ENCODE data around the gene MYO9B. TPM values are rescaled to one million over a fixed set of nuclear protein-coding genes. Genes with fewer than 3 reads are reported as not detected.
"Not testable (repeated sequence)": the region's sequence is repeated elsewhere in the genome, so short reads cannot be mapped to it uniquely, and the experiment has no call there.

The MYO9B gene
- total RNA-seq, 1 donor from 2014 or later: 137 TPM

DNA sequence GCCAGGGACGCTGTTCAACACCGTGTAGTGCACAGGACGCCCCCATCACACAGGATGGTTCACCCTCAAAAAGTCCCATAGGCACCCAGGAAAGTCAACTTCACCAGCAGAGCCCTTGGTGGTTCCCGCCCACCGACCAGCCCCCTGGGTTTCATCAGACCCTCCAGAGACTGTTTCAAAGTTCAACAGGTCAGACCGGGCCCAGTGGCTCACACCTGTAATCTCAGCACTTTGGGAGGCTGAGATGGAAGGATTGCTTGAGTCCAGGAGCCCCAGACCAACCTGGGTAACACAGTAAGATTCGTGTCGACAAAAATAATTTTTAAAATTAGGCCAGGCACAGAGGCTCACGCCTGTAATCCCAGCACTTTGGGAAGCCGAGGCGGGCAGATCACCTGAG, 61.0 kb downstream of the MYO9B start:
- H3K4me1 ChIP-seq: peaks cover 45% of the 10 kb centered on the region
- TF ChIP-seq, protein P1, sequence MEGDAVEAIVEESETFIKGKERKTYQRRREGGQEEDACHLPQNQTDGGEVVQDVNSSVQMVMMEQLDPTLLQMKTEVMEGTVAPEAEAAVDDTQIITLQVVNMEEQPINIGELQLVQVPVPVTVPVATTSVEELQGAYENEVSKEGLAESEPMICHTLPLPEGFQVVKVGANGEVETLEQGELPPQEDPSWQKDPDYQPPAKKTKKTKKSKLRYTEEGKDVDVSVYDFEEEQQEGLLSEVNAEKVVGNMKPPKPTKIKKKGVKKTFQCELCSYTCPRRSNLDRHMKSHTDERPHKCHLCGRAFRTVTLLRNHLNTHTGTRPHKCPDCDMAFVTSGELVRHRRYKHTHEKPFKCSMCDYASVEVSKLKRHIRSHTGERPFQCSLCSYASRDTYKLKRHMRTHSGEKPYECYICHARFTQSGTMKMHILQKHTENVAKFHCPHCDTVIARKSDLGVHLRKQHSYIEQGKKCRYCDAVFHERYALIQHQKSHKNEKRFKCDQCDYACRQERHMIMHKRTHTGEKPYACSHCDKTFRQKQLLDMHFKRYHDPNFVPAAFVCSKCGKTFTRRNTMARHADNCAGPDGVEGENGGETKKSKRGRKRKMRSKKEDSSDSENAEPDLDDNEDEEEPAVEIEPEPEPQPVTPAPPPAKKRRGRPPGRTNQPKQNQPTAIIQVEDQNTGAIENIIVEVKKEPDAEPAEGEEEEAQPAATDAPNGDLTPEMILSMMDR (IDR thresholded peaks at IDR 0.05): no peak
- no peak for ATAC-seq
- intact Hi-C loops (cut with DNase I): no loop called here
- no peaks in the 10 kb centered on the region for H3K36me3 ChIP-seq
- no peak overlapping the region for H3K4me3 ChIP-seq
- DNase-seq: no peak
- peak overlapping the region; percentile 92 for H3K27ac ChIP-seq
- H3K9me3 ChIP-seq: no peaks in the 10 kb centered on the region
- H3K27me3 ChIP-seq: no peaks in the 10 kb centered on the region

GRCh38 chr19:17137417-17137816, 61.8 kb downstream of the MYO9B start:
- H3K27ac ChIP-seq: no peak overlapping the region
- intact Hi-C loops (cut with DNase I): no loop called here
- H3K9me3 ChIP-seq: no peaks in the 10 kb centered on the region
- TF ChIP-seq, protein P1 (IDR thresholded peaks at IDR 0.05): no peak
- DNase-seq (peak; percentile 74), ATAC-seq (peak; percentile 14)
- no peaks in the 10 kb centered on the region for H3K27me3 ChIP-seq
- H3K36me3 ChIP-seq: no peaks in the 10 kb centered on the region
- no peak overlapping the region for H3K4me3 ChIP-seq
- H3K4me1 ChIP-seq: peaks cover 45% of the 10 kb centered on the region

DNA sequence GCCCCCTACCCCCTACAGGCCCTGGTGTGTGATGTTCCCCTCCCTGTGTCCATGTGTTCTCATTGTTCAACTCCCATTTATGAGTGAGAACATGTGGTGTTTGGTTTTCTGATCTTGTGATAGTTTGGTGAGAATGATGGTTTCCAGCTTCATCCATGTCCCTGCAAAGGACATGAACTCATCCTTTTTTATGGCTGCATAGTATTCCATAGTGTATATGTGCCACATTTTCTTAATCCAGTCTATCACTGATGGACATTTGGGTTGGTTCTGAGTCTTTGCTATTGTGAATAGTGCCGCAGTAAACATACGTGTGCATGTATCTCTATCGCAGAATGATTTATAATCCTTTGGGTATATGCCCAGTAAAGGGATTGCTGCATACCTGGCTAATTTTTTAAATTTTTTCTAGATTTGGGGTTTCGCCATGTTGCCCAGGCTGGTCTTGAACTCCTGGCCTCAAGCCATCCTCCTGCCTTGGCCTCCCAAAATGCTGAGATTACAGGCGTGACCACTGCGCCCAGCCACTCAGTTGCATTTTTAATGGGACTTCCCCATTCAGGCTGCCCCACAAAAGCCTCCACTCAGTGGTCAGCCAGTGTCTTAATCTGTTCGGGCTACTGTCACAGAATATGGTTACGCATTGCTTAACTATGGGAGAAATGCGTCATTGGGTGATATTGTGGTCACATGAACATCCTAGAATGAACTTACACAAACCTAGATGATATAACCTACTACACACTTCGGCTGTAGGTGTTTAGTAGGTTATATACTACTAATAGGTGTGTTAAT, 62.7 kb downstream of the MYO9B start:
- peaks cover 45% of the 10 kb centered on the region for H3K4me1 ChIP-seq
- DNase-seq; intact Hi-C loops (cut with DNase I): not testable (repeated sequence)

GRCh38 chr19:17138937-17139598, 63.5 kb downstream of the MYO9B start:
- peaks cover 45% of the 10 kb centered on the region for H3K4me1 ChIP-seq
- TF ChIP-seq, protein P1 (IDR thresholded peaks at IDR 0.05): no peak
- DNase-seq: peak; percentile 85
- H3K4me3 ChIP-seq: no peak overlapping the region
- intact Hi-C loops (cut with DNase I): no loop called here
- no peaks in the 10 kb centered on the region for H3K27me3 ChIP-seq
- peak; percentile 74 for ATAC-seq
- no peaks in the 10 kb centered on the region for H3K36me3 ChIP-seq
- H3K27ac ChIP-seq: peak overlapping the region; percentile 53
- H3K9me3 ChIP-seq: no peaks in the 10 kb centered on the region

More for the DNA sequence above, 62.7 kb downstream of the MYO9B start:
- H3K36me3 ChIP-seq, H3K27me3 ChIP-seq, H3K4me3 ChIP-seq, H3K9me3 ChIP-seq: not testable (repeated sequence)
- peak overlapping the region; percentile 53 for H3K27ac ChIP-seq
- peak; percentile 56 for ATAC-seq

DNA sequence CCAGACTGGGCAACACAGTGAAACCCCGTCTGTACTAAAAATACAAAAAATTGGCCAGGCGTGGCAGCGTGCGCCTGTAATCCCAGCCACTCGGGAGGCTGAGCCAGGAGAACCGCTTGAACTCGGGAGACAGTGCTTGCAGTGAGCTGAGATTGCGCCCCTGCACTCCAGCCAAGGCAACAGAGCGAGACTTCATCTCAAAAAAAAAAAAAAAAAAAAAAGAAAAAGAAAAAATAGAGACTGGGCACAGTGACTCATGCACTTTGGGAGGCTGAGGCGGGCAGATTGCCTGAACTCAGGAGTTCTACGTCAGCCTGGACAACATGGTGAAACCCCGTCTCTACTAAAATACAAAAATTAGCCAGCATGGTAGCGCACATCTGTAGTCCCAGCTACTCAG, 69.2 kb downstream of the MYO9B start:
- H3K9me3 ChIP-seq; intact Hi-C loops (cut with DNase I); H3K27me3 ChIP-seq; DNase-seq; H3K4me1 ChIP-seq; H3K4me3 ChIP-seq; H3K27ac ChIP-seq; ATAC-seq: not testable (repeated sequence)
- peaks cover 19% of the 10 kb centered on the region for H3K36me3 ChIP-seq

DNA sequence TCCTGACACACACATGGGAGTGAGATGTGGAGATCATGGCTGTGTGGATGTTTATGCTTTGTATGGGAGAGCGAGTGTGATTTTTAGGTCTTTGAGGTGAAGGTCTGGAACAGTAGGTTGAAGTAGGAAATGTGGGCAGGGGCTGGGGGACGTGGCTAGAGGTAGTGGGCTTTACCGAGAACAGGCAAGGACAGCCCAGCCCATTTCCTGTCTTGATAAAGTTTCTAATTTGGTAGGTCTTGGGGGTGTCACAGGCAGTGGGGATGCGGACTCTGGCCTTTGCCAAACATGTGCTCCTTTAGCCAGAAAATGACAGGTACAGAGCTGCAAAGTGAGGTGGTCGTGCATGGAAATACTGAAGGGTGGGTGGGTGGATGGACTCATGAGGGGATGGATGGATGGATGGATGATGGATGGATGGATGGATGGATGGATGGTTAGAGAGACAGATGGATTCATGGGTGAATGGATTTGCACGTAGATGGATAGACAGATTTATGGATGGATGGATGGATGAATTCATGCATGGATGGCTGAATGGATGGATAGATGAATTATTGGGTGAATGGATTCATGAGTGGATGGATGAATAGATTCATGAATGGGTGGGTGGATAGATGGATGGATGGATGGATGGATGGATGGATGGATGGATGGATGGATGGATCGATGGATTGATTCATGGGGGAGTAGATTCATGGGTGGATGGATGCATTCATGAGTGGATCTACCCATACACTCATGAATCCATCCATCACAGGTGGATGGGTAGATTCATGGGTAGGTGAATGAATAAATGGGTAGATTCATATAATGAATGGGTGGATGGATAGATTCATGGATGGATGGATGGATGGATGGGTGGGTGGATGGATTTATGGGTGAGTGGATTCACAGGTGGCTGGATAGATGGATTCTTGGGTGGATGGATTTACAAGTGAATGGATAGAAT, 70.2 kb downstream of the MYO9B start:
- Histone ChIP-seq H3K9me3 (no peaks in the 10 kb centered on the region), H3K4me3 (no peak overlapping the region), H3K27ac (no peak overlapping the region), H3K27me3 (no peaks in the 10 kb centered on the region), H3K4me1 (peaks cover 4% of the 10 kb centered on the region), H3K36me3 (peaks cover 29% of the 10 kb centered on the region)
- intact Hi-C loops (cut with DNase I): no loop called here
- ATAC-seq (no peak), DNase-seq (no peak)
- TF ChIP-seq, protein P1 (IDR thresholded peaks at IDR 0.05): no peak
